HepG2 (cell line): ENCODE measurements around the gene EIF2S3B. TPM values are rescaled to one million over a fixed set of nuclear protein-coding genes. Genes with fewer than 3 reads are reported as not detected.
A peak's percentile ranks its signal among the peaks of the same experiment; 100 is the strongest.
"Not testable (repeated sequence)": the region's sequence is repeated elsewhere in the genome, so short reads cannot be mapped to it uniquely, and the experiment has no call there.

Source experiments
- ATAC-seq: fragments of 200-7000 bp; cut with Tn5 transposase; 3 replicates; pipeline ENCODE4 v1.9.1; 2020; ENCODE audit warnings: mild to moderate bottlenecking, moderate library complexity
- BruUV-seq: library from RNA; stranded (reverse); fragments of 400-500 nt; replicated peaks from 2 replicates; lab custom pipeline; 2021; lab: Mats Ljungman, UMichigan
- CTCF ChIA-PET: fragments of 300-600 bp; formaldehyde crosslinking; extraction: SDS; loops from one replicate; lab custom pipeline; 2021; ENCODE audit warnings: low total read pairs, inconsistent platforms, low intra/inter-chr PET ratio; lab: Yijun Ruan, JAX
- POLR2A ChIA-PET: fragments of 350-600 bp; sonication (Branson Sonifier 250); formaldehyde crosslinking; loops from one replicate; lab custom pipeline; 2020; ENCODE audit warnings: antibody characterized with exemption, inconsistent platforms; lab: Yijun Ruan, JAX
- DNase-seq: peaks from one replicate; pipeline ENCODE4 v3.0.0-alpha.2; 2015; ENCODE audit warnings: low spot score
- FAIRE-seq: peaks from 3 replicates; lab custom pipeline; 2011; peaks lifted over from hg19 to GRCh38; lab: Jason Lieb, UNC
- H2AFZ ChIP-seq: one replicate; pipeline ENCODE4 v1.6.1; 2011; ENCODE audit warnings: low read length, inconsistent platforms
- H3K27ac ChIP-seq: fragments of 300-600 bp; 3 replicates; pipeline ENCODE4 v1.8.0; 2011; ENCODE audit warnings: mixed run types, mild to moderate bottlenecking, mixed read lengths, low read length, inconsistent platforms; ENCODE audit not compliant: insufficient read depth; ENCODE audit errors: extremely low read length
- H3K27me3 ChIP-seq, 2 experiments: fragments of 200-600 bp in 1 of 2; 2 replicates in 1 of 2; 3 replicates in 1 of 2; pipeline versions ENCODE4 v1.6.0 to v1.8.0; 2011; ENCODE audit warnings: low read length in 2 of 2, mild to moderate bottlenecking in 2 of 2, moderate library complexity in 2 of 2, inconsistent platforms in 1 of 2; ENCODE audit not compliant: insufficient read depth in 2 of 2, control insufficient read depth in 1 of 2
- H3K36me3 ChIP-seq, 2 experiments: fragments of 200-600 bp in 1 of 2; replicated peaks in 1 of 2; 2 replicates in 1 of 2; 3 replicates in 1 of 2; pipeline versions ENCODE4 v1.5.1 to v1.8.0; 2011; ENCODE audit warnings: low read length in 2 of 2, inconsistent platforms in 1 of 2; ENCODE audit not compliant: insufficient read depth in 2 of 2, control insufficient read depth in 1 of 2
- H3K4me1 ChIP-seq: 2 replicates; pipeline ENCODE4 v1.5.1; 2012; ENCODE audit warnings: low read length, inconsistent platforms; ENCODE audit not compliant: insufficient read depth
- H3K4me2 ChIP-seq: 2 replicates; pipeline ENCODE4 v1.6.0; 2011; ENCODE audit warnings: low read depth, low read length, inconsistent platforms
- H3K4me3 ChIP-seq, 3 experiments: fragments of 200-600 bp in 1 of 3; sonication (generic), shearing (Covaris generic) in 1 of 3; replicated peaks in 1 of 3; 2 replicates each; pipeline ENCODE4 v1.5.1; 2011 to 2016; ENCODE audit warnings: low read length in 3 of 3, inconsistent platforms in 2 of 3, low read depth in 2 of 3, mild to moderate bottlenecking in 2 of 3, control low read depth in 1 of 3, mixed read lengths in 1 of 3; ENCODE audit not compliant: insufficient read depth in 1 of 3
- H3K79me2 ChIP-seq: one replicate; pipeline ENCODE4 v1.6.1; 2011; ENCODE audit warnings: low read length, inconsistent platforms; ENCODE audit not compliant: insufficient read depth
- H3K9ac ChIP-seq: 2 replicates; pipeline ENCODE4 v1.6.0; 2011; ENCODE audit warnings: mild to moderate bottlenecking, low read depth, low read length, inconsistent platforms; ENCODE audit not compliant: insufficient read depth
- H3K9me3 ChIP-seq: 2 replicates; pipeline ENCODE4 v1.5.1; 2012; ENCODE audit warnings: mild to moderate bottlenecking, low read length
- H4K20me1 ChIP-seq: 2 replicates; pipeline ENCODE4 v1.6.0; 2011; ENCODE audit warnings: inconsistent platforms, mild to moderate bottlenecking, low read length, moderate library complexity; ENCODE audit not compliant: insufficient read depth
- ATF7 ChIP-seq, 2 experiments: fragments of 450-650 bp in 1 of 2; sonication (generic) in 1 of 2; formaldehyde crosslinking in 1 of 2; IDR thresholded peaks; 2 replicates each; pipeline versions ENCODE4 v1.4.0 to v1.6.1; 2016 to 2020; ENCODE audit warnings: antibody characterized with exemption in 1 of 2, mild to moderate bottlenecking in 1 of 2, missing genetic modification reagents in 1 of 2
- ISL2 ChIP-seq: sonication (generic); formaldehyde crosslinking; IDR thresholded peaks from 2 replicates; pipeline ENCODE4 v1.5.0; 2020; ENCODE audit warnings: missing genetic modification reagents
- PHB2 ChIP-seq: fragments of 450-650 bp; IDR thresholded peaks from 2 replicates; pipeline ENCODE4 v1.6.1; 2018; ENCODE audit not compliant: partially characterized antibody
- SUZ12 ChIP-seq: fragments of 150-350 bp; IDR thresholded peaks from 2 replicates; pipeline ENCODE4 v1.6.1; 2014; ENCODE audit warnings: low read depth, low read length
- ZIK1 ChIP-seq: sonication (generic); formaldehyde crosslinking; IDR thresholded peaks from 2 replicates; pipeline ENCODE4 v1.5.0; 2020; ENCODE audit warnings: mild to moderate bottlenecking, low read depth, missing genetic modification reagents, borderline replicate concordance
- ZNF101 ChIP-seq: sonication (generic); formaldehyde crosslinking; IDR thresholded peaks from 2 replicates; pipeline ENCODE4 v1.4.0; 2020; ENCODE audit warnings: mild to moderate bottlenecking, low read depth, missing genetic modification reagents, borderline replicate concordance
- ZNF143 ChIP-seq: sonication (generic); formaldehyde crosslinking; IDR thresholded peaks from 2 replicates; pipeline ENCODE4 v1.4.0; 2020; ENCODE audit warnings: missing genetic modification reagents
- ZNF30 ChIP-seq: sonication (generic); formaldehyde crosslinking; IDR thresholded peaks from 2 replicates; pipeline ENCODE4 v1.5.0; 2020; ENCODE audit warnings: mild to moderate bottlenecking, missing genetic modification reagents
- ZSCAN29 ChIP-seq: sonication (generic); formaldehyde crosslinking; conservative IDR thresholded peaks from 2 replicates; pipeline ENCODE4 v1.4.0; 2020; ENCODE audit warnings: mild to moderate bottlenecking, missing genetic modification reagents
- WGBS: methylation state at CpG from one replicate; pipeline ENCODE4 v1.1.6; 2017; ENCODE audit warnings: low lambda C conversion rate; 5-methylcytosine and 5-hydroxymethylcytosine counted together
- in situ Hi-C: cut with HindIII; loops from 2 replicates; pipeline ENCODE4 v1.10.0; 2017; ENCODE audit warnings: low pct_unique_long_range_greater_than_20kb; ENCODE audit not compliant: extremely low pct_ligation_motif_present
- intact Hi-C: fragments of 100-400 bp; cut with micrococcal nuclease; formaldehyde crosslinking; loops from one replicate; pipeline ENCODE4 v1.10.0; 2022; ENCODE audit not compliant: unreplicated experiment
- polyA plus RNA-seq, 8 experiments: library from polyadenylated mRNA; depleted of rRNA in 3 of 8; stranded (reverse) in 7 of 8; unstranded in 1 of 8; fragments of >200 nt; fragmentation: Illumina TruSeq in 4 of 8; extraction: Trizol in 4 of 8; gene quantifications; 2 replicates each; pipeline versions ENCODE4 v1.2.1 to v1.2.3, GENCODE V29; 2011 to 2016; ENCODE audit warnings: low read depth in 4 of 8, missing spikeins in 1 of 8, mixed read lengths in 1 of 8; ENCODE audit not compliant: insufficient read depth in 1 of 8
- total RNA-seq, 5 experiments: library from RNA; depleted of rRNA; stranded (reverse); fragments of >200 nt; fragmentation: Illumina TruSeq; extraction: Trizol; gene quantifications; 2 replicates each; pipeline ENCODE4 v1.2.3, GENCODE V29; 2016; ENCODE audit warnings: low read depth in 1 of 5
- TF ChIP-seq, protein P1 (sequence below): sonication (generic); formaldehyde crosslinking; IDR thresholded peaks from 2 replicates; pipeline ENCODE4 v1.8.0; 2022; ENCODE audit warnings: mild to moderate bottlenecking, missing genetic modification reagents, moderate library complexity

Gene EIF2S3B
- total and polyA plus RNA-seq, 2 of the 13 experiments (the other 11 are each of a cell fraction or from before 2014, with no cell fraction given) = 3.6 to 7.6 TPM

DNA sequence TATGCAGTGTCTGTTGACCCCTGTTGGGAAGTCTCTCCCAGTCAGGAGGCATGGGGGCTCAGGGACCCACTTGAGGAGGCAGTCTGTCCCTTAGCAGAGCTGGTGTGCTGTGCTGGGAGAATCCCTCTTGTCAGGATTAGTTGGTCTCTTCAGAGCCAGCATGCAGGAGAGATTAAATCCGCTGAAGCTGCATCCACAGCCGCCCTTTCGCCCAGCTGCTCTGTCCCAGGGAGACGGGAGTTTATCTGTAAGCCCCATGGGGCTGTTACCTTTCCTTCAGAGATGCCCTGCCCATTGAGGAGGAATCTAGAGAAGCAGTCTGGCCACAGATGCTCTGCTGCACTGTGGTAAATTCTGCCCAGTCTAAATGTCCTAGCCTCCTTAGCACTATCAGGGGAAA, 39.4 kb upstream of the EIF2S3B start:
- POLR2A ChIA-PET = no interaction called here
- no peaks in the 10 kb centered on the region for H3K36me3 ChIP-seq
- no TSS peak for BruUV-seq
- H3K9me3 ChIP-seq = no peaks in the 10 kb centered on the region
- in situ Hi-C loops (no loop called here), intact Hi-C loops (no loop called here)
- CTCF ChIA-PET = no interaction called here
- no peak for FAIRE-seq
- H3K79me2 ChIP-seq = no peaks in the 10 kb centered on the region
- TF ChIP-seq, protein P1, sequence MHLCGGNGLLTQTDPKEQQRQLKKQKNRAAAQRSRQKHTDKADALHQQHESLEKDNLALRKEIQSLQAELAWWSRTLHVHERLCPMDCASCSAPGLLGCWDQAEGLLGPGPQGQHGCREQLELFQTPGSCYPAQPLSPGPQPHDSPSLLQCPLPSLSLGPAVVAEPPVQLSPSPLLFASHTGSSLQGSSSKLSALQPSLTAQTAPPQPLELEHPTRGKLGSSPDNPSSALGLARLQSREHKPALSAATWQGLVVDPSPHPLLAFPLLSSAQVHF = no peak
- TF ChIP-seq ZSCAN29 (CRISPR knock-in tag) (no peak), ZNF101 (CRISPR knock-in tag) (no peak), ZNF143 (CRISPR knock-in tag) (no peak), ZNF30 (CRISPR knock-in tag) (no peak), PHB2 (no peak), ZIK1 (CRISPR knock-in tag) (no peak), ISL2 (CRISPR knock-in tag) (no peak)
- no peak for DNase-seq
- no peak overlapping the region for H3K9ac ChIP-seq
- H3K27ac ChIP-seq = no peak overlapping the region
- no peak for ATAC-seq
- H3K27me3 ChIP-seq = no peaks in the 10 kb centered on the region
- no peak overlapping the region for H3K4me2 ChIP-seq
- no peaks in the 10 kb centered on the region for H3K4me1 ChIP-seq
- H4K20me1 ChIP-seq = no peaks in the 10 kb centered on the region
- no peak overlapping the region for H3K4me3 ChIP-seq
- no peak overlapping the region for H2AFZ ChIP-seq
- no CpG with 5 or more reads among the region's 4 CpGs for WGBS

DNA sequence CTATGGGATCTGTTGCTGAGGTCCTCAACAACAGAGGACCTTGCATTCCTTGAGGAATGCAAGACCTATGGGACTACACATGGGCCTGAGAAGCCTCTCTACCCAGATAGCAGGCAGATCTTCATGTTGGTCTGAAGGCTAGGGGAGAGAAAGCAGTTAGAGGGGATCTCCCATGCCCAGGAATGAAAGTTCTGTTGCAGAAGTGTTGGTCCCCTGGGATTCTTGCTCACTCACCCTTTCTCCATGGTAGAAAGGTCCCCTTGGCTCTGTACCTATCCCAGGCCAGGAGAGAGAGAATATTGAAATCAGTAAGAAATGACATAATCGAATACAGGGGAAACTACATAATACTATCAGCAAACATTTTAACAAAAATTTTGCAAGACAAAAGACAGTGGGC, 36.0 kb upstream of the EIF2S3B start:
- WGBS = 0% methylated on average over 1 of the region's 1 CpG
- no peaks in the 10 kb centered on the region for H3K4me1 ChIP-seq
- no peaks in the 10 kb centered on the region for H3K9me3 ChIP-seq
- no peak overlapping the region for H3K4me3 ChIP-seq
- no peak overlapping the region for H2AFZ ChIP-seq
- no peak overlapping the region for H3K9ac ChIP-seq
- in situ Hi-C loops = no loop called here
- ATAC-seq (no peak), DNase-seq (no peak), FAIRE-seq (no peak)
- intact Hi-C loops = no loop called here
- no peak overlapping the region for H3K27ac ChIP-seq
- no peaks in the 10 kb centered on the region for H3K27me3 ChIP-seq
- H3K79me2 ChIP-seq = no peaks in the 10 kb centered on the region
- no peak overlapping the region for H3K4me2 ChIP-seq
- no TSS peak for BruUV-seq
- no peak for TF ChIP-seq SUZ12
- TF ChIP-seq ATF7 (IDR thresholded peaks at IDR 0.05) = 0 out of 2 replicates have a peak, but pooled peaks have one; percentile 26
- no peak for TF ChIP-seq ATF7 (CRISPR knock-in tag; IDR thresholded peaks at IDR 0.05)
- CTCF ChIA-PET = no interaction called here
- H4K20me1 ChIP-seq = no peaks in the 10 kb centered on the region
- H3K36me3 ChIP-seq = no peaks in the 10 kb centered on the region
- POLR2A ChIA-PET = no interaction called here

DNA sequence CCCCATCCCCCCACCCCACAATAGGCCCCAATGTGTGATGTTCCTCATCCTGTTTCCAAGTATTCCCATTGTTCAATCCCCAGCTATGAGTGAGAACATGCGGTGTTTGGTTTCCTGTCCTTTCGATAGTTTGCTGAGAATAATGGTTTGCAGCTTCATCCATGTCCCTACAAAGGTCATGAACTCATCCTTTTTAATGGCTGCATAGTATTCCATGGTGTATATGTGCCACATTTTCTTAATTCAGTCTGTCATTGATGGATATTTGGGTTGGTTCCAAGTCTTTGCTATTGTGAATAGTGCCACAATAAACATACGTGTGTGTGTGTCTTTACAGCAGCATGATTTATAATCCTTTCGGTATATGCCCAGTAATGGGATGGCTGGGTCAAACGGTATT, 32.9 kb upstream of the EIF2S3B start:
- H3K9me3 ChIP-seq, ATAC-seq, BruUV-seq: not testable (repeated sequence)

More for the DNA sequence above, 32.9 kb upstream of the EIF2S3B start:
- H3K36me3 ChIP-seq, H2AFZ ChIP-seq, H3K4me2 ChIP-seq, H3K4me3 ChIP-seq, FAIRE-seq, in situ Hi-C loops, H3K27ac ChIP-seq, H3K4me1 ChIP-seq, CTCF ChIA-PET, intact Hi-C loops, H3K79me2 ChIP-seq, H3K27me3 ChIP-seq, POLR2A ChIA-PET, H4K20me1 ChIP-seq, DNase-seq, H3K9ac ChIP-seq: not testable (repeated sequence)
- WGBS = 34% methylated on average over 5 of the region's 5 CpGs
